Measurements from ENCODE around the gene PHKB. TPM values are rescaled to one million over a fixed set of nuclear protein-coding genes. Genes with fewer than 3 reads are reported as not detected.

PHKB gene
- total RNA-seq, 2 donors from 2014 or later = 75.7 to 93.8 TPM

DNA sequence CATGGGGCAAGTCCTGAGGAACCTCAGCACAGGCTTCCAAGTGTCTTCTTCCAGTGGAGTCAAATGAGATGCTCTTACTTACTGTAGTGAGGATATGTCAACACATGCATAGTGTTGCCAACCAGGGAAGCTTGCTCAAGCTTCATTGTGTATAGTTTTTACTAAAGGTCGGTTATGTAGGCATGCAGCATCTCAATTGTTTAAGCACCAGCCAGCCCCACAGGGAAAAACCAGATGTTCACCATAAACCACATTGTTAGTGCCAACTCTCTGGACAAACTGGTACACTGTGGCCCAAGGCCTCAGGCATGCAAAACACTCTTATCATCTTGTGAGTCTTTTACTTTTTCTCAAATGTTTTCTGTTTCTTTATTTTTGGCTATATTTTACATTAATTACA lies 152.1 kb downstream of the PHKB start:
- ATAC-seq (ENCODE audit: insufficient number of reproducible peaks, low FRiP score, low read depth) (no peak), DNase-seq (ENCODE audit: low spot score) (no peak)
- Histone ChIP-seq H3K4me3 (no peak overlapping the region), H3K36me3 (no peaks in the 10 kb centered on the region), H3K27ac (no peak overlapping the region), H3K9me3 (no peaks in the 10 kb centered on the region), H3K4me1 (ENCODE audit: control insufficient read depth in 1 of 2, low read depth in 2 of 2) (no peaks in the 10 kb centered on the region), H3K27me3 (replicated peaks; ENCODE audit: insufficient read depth) (no peaks in the 10 kb centered on the region)
- no peak for TF ChIP-seq CTCF (IDR thresholded peaks at IDR 0.05)

GRCh38 chr16:47617732-47618131 lies 156.6 kb downstream of the PHKB start:
- no peak overlapping the region for H3K27ac ChIP-seq
- no peak for DNase-seq (ENCODE audit: low spot score)
- TF ChIP-seq CTCF (IDR thresholded peaks at IDR 0.05) = no peak
- no peaks in the 10 kb centered on the region for H3K4me1 ChIP-seq (ENCODE audit: control insufficient read depth in 1 of 2, low read depth in 2 of 2)
- H3K4me3 ChIP-seq = no peak overlapping the region
- no peaks in the 10 kb centered on the region for H3K9me3 ChIP-seq
- H3K27me3 ChIP-seq (replicated peaks; ENCODE audit: insufficient read depth) = no peaks in the 10 kb centered on the region
- no peak for ATAC-seq (ENCODE audit: insufficient number of reproducible peaks, low FRiP score, low read depth)
- no peaks in the 10 kb centered on the region for H3K36me3 ChIP-seq

- Histone ChIP-seq H3K4me1 (ENCODE audit: control insufficient read depth in 1 of 2, low read depth in 2 of 2) (no peaks in the 10 kb centered on the region), H3K36me3 (no peaks in the 10 kb centered on the region), H3K27me3 (replicated peaks; ENCODE audit: insufficient read depth) (no peaks in the 10 kb centered on the region), H3K27ac (no peak overlapping the region), H3K4me3 (no peak overlapping the region), H3K9me3 (no peaks in the 10 kb centered on the region)
- no peak for ATAC-seq (ENCODE audit: insufficient number of reproducible peaks, low FRiP score, low read depth)
- no peak for TF ChIP-seq CTCF (IDR thresholded peaks at IDR 0.05)
- DNase-seq (ENCODE audit: low spot score) = no peak
Observed at GRCh38 chr16:47622451-47623176, 161.5 kb downstream of the PHKB start.

GRCh38 chr16:47624563-47624962 lies 163.4 kb downstream of the PHKB start:
- ATAC-seq (ENCODE audit: insufficient number of reproducible peaks, low FRiP score, low read depth) = no peak
- Histone ChIP-seq H3K36me3 (no peaks in the 10 kb centered on the region), H3K27ac (no peak overlapping the region), H3K27me3 (replicated peaks; ENCODE audit: insufficient read depth) (no peaks in the 10 kb centered on the region), H3K4me1 (ENCODE audit: control insufficient read depth in 1 of 2, low read depth in 2 of 2) (no peaks in the 10 kb centered on the region), H3K9me3 (no peaks in the 10 kb centered on the region), H3K4me3 (no peak overlapping the region)
- DNase-seq (ENCODE audit: low spot score) = no peak
- no peak for TF ChIP-seq CTCF (IDR thresholded peaks at IDR 0.05)

- Histone ChIP-seq H3K9me3 (no peaks in the 10 kb centered on the region), H3K27ac (no peak overlapping the region), H3K27me3 (replicated peaks; ENCODE audit: insufficient read depth) (no peaks in the 10 kb centered on the region), H3K4me3 (no peak overlapping the region), H3K4me1 (ENCODE audit: control insufficient read depth in 1 of 2, low read depth in 2 of 2) (no peaks in the 10 kb centered on the region), H3K36me3 (no peaks in the 10 kb centered on the region)
- ATAC-seq (ENCODE audit: insufficient number of reproducible peaks, low FRiP score, low read depth) = no peak
- no peak for DNase-seq (ENCODE audit: low spot score)
- no peak for TF ChIP-seq CTCF (IDR thresholded peaks at IDR 0.05)
Observed at GRCh38 chr16:47625115-47625567, 164.0 kb downstream of the PHKB start.
